ENCODE data around the gene INPP4A.

DNA sequence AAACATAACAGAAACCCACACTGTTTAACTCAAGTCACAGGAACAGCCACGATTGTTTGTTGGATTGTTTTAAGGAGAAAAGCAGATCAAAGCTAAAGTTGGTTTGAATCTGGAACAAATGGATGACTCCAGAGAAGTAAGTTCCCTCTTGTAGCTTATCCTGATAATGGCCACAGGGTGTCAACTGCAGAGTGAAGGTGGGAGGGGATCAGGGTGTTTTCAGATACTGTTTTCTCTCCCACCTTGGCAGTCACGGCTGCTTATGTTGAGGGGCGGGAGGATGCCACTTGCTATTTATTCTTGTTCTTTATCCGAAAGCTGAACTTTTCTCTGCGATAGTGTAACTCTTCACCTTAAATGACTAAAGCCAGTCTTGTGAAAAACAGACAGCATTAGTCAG, 36.5 kb upstream of the INPP4A start:
- TF ChIP-seq, protein P1, sequence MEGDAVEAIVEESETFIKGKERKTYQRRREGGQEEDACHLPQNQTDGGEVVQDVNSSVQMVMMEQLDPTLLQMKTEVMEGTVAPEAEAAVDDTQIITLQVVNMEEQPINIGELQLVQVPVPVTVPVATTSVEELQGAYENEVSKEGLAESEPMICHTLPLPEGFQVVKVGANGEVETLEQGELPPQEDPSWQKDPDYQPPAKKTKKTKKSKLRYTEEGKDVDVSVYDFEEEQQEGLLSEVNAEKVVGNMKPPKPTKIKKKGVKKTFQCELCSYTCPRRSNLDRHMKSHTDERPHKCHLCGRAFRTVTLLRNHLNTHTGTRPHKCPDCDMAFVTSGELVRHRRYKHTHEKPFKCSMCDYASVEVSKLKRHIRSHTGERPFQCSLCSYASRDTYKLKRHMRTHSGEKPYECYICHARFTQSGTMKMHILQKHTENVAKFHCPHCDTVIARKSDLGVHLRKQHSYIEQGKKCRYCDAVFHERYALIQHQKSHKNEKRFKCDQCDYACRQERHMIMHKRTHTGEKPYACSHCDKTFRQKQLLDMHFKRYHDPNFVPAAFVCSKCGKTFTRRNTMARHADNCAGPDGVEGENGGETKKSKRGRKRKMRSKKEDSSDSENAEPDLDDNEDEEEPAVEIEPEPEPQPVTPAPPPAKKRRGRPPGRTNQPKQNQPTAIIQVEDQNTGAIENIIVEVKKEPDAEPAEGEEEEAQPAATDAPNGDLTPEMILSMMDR (IDR thresholded peaks at IDR 0.05), result no peak
- no peak for TF ChIP-seq POLR2A (IDR thresholded peaks at IDR 0.05; ENCODE audit: low read depth)
